ENCODE measurements around the gene PHKA2.

PHKA2 gene

GRCh38 chrX:18886005-18886343, 97.9 kb downstream of the PHKA2 start:
- no peak for TF ChIP-seq CTCF (IDR thresholded peaks at IDR 0.05)

GRCh38 chrX:18885328-18886004, 98.4 kb downstream of the PHKA2 start:
- TF ChIP-seq CTCF (IDR thresholded peaks at IDR 0.05): no peak

- TF ChIP-seq CTCF (IDR thresholded peaks at IDR 0.05): no peak
Measured at GRCh38 chrX:18884916-18885315, 99.0 kb downstream of the PHKA2 start.

- no peak for TF ChIP-seq CTCF (IDR thresholded peaks at IDR 0.05)
Measured at GRCh38 chrX:18883961-18884765, 99.8 kb downstream of the PHKA2 start.

- TF ChIP-seq CTCF (IDR thresholded peaks at IDR 0.05): no peak
Measured at GRCh38 chrX:18883234-18883960, 100.5 kb downstream of the PHKA2 start.

GRCh38 chrX:18879144-18879543, 104.8 kb downstream of the PHKA2 start:
- no peak for TF ChIP-seq CTCF (IDR thresholded peaks at IDR 0.05)

- no peak for TF ChIP-seq CTCF (IDR thresholded peaks at IDR 0.05)
Measured at GRCh38 chrX:18877469-18877868, 106.4 kb downstream of the PHKA2 start.

Measured in LNCAP (cell line).